GM19372 (cell line): ENCODE results near the gene MEGF8.

Experiments used
- ATAC-seq: cut with Tn5 transposase; IDR thresholded peaks from one replicate; pipeline ENCODE4 v1.9.1; 2021; ENCODE audit warnings: mild to moderate bottlenecking, low read depth, moderate library complexity; ENCODE audit not compliant: unreplicated experiment

MEGF8 gene

DNA sequence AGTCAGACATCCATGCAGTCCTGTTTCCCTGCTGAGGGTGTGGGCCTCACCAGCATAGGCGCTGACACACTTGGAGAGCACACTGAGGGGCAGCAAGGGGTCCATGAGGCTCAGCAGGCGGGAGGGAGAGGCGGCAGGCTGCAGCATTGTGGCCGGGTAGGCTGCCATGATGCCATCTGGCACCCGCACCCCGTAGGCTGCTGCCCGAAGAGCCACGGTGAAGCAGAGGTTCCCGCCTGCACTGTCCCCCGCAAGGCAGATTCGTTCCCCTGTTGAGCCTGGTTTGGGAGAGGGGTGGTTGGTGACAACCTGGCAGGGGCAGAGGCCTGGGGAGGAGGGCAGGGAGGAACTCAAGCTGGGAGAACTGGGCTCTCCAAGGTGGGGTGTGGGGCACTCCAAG is 80.7 kb downstream of the MEGF8 start:
- ATAC-seq, result no peak

DNA sequence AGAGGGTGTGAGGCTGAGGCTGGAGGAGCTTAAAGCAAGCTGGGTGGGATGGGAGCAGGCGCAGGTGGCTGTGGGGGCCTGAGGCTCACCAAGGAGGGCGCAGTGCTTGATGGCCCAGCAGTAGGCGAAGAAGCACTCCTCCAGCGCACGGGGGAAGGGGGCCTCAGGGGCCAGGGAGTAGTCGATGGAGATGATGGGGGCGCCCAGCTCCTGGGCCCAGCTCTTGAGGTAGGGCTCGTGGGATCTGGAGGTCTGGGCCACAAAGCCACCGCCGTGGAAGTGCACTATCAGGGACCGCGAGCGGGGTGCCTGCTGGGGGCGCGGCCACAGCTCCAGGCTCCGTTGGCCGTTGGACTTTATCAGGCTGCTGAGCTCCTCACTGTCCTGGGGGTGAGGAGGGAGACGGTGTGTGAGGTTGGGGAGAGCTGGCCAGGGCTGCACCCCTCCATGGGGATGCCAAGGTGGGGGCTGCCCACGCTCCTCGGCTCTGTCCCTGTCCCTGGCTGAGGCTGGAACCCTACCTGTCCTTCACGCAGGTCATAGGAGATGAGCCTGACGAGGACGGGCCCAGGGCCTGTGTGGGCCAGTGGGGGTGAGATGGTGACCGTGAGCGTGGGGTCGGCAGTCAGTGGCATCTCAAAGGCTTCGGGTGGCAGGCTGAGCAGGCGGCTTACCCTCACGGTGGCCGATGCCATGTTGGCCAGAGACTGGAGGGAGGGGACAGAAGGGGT is 81.8 kb downstream of the MEGF8 start:
- ATAC-seq, result no peak

DNA sequence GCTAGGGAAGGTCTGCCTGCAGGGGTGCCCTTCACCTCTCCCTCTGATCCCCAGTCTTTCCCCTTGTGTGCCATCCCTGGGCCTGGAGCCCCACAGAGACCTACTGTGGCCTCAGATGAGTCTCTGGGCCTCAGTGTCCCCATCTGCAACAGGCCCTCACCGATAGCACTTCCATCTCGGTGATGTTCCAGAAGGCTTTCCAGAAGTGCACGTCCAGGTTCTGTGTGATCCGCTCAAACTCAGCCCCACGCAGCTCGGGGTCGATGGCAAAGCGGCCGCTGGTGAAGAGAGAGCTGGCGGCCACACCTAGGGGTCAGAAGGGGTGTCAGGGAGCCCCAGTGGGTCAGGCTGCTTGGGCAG is 82.4 kb downstream of the MEGF8 start:
- no peak for ATAC-seq

DNA sequence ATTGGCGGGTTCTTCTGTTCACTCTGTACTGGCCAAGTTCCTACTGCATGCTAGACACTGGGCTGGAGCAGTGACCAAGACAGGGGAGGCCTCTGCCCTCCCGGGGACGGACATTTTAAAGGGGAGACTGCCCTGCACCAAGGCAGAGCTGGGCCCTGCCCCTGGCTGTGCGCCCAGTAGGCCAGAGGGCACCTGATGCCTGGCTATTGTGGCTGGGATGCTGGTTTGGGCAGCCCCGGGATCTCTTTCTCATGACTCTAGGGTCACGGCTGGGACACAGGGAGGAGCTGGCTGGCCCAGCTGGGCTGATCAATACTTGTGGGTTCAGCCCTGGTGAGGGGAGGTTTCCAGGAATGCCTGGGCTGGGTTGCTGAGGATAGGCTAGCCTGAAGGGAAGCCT is 84.0 kb downstream of the MEGF8 start:
- no peak for ATAC-seq

DNA sequence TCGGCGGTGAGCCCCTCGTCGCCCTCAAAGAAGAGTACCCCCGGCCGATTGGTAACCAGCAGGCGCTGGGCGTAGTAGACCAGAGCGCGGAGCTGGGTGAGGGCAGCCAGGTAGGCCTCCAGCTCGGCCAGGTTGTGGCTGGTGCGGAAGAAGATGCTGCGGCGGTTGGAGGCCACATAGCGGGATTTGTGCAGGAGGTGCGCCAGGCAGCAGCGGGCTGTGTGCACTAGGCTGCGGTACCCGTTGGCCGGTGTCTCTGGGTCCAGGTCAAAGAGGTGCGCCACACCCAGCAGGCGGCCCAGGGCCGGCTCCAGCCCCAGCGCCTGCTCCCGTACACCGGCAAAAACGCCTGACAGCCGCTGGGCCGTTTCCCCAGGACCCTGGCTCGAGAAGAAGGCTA is 84.9 kb downstream of the MEGF8 start:
- no peak for ATAC-seq

DNA sequence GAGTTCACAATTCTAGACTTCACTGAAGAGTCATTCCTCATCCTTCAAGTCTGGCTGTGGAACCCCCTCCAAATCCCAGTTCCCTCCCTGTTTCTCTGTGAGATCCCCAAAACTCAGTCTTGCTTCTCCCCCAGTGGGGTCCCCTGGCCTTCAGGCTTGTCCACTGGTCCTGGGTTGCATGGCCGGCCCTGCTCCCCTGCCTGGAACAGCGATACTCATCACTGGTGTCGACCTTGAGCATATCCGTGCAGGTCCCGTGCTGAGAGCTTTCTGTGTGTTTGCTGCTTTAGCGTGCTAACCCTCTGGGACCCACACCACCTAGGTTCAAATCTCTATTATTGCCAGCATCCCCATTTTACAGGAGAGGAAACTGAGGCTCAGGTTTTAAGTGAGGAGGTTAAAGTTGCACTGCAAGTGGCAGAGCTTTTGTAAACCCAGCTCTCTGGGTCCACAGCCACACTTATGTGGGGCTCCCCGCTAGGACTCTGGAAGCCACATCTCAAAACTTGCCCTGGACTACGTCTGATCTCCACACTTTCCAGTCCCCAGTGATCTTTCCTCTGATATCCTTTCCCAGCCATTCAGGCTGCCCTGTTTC is 86.2 kb downstream of the MEGF8 start:
- ATAC-seq, result no peak

DNA sequence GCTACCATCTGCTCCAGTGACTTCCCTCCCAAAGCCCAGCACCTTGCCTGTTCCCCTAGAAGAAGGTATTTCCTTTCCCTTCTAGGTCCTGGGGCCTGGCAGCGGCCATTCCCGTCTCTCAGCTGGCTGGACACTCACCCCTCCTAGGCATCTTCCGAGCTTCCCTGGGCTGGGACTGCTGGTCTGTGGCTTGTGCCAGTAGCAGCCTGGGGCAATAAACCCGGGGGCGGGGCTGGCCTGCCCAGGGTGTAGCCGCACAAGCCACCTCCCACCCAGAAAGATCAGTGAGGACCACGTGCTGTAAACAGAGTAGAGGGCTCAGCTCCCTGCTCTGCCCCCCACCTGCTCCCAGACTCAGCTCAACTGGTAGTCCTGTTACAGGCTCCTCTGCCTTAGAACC is 86.8 kb downstream of the MEGF8 start:
- ATAC-seq, result no peak

DNA sequence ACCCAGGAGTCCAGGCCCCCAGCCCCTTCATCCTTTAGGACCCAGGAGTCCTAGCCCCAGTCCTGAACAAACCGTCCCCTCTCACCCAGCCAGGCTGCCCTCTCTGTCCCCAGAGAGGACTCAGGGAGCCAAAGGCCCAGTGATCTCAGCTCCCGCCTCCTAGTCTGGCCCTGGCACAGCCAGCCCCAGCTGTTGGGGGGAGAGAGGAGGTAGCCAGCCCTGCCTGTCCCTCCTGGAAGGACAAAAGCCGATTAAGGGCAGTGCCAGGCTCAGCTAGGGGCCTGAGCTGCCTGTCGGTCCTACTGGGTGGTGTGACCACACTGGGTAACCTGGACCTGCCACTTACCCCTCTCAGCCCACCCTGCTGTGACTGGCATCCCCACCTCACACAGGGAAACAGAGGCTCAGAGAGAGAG is 87.2 kb downstream of the MEGF8 start:
- no peak for ATAC-seq

DNA sequence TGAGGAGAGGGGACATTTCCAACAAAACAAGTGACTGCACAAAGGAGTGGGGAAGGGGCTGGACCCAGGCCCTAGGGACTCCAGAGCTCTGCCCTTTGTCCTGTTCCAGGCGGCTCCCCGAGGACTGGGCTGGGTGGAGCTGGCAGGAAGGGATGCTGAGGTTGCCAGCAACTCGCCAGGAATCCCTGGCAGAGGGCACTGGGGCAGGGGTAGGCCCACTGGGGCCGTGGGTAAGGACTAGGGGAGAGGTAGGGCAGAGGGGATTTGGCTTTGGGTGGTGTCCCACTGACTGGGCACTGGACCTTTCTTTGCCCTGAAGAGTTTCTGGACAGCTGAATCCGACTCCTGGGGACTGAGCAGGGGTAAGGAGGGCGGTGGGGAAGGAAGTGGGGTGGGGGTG is 93.9 kb downstream of the MEGF8 start:
- ATAC-seq, result no peak

DNA sequence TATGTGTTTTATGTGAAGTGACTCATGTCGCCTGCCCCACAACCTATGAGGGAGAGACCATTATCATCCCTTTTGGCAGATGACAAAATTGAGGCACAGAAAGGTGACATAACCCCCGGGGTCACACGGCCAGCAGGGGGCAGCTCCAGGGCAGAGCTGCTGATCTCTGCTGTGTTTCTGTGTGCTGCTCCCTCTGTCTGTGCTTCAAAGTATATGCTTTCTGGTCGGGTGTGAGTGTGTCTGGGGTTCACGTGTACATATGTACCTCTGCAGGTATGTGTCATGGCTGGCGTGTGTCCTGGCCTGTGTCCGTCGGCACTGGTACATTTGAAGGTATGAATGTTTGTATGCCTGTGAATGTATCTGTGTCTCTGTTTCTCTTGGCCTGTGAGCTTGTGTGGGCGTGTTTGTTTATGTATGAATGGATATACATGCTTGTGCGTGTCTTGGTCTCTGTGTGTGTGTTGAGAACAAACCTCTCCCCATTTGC is 94.7 kb downstream of the MEGF8 start:
- no peak for ATAC-seq

DNA sequence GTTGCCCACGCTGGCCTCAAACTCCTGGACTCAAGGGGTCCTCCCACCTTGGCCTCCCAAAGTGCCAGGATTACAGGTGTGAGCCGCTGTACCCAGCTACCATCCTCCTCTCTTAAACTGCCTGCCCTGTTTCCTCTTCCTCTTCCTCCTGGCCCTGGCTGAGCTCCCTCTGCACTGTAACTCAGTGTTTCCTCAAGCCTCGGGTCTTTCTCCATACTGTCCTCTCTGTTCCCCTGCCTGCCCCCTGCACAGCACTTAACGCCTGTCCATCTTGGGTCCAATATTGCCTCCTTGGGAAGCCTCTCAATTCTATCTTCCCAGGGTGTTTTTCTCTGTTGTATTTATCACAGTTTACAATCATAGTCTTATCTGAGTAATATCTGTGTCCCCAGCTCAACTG is 95.7 kb downstream of the MEGF8 start:
- no peak for ATAC-seq

DNA sequence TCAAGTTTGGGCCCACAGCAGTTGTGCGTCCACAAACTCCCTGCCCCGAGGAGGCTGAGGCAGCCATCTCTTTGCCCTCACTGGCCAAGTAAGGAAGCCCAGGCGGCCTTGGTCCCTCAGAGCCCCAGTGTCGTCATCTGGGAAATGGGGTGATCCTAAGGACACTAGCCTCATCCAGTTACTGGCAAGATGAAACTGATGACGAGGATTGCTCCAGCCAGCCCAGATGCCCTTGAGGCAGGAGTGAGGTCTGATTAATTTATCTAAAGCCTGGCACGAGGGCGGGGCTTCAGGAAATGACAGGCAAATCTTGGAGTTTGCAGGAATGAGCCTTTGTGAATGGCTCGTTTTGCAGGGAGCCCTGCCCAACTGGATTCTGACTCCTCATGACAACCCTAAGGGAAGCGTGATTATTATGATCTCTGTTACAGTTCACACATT is 96.2 kb downstream of the MEGF8 start:
- no peak for ATAC-seq

DNA sequence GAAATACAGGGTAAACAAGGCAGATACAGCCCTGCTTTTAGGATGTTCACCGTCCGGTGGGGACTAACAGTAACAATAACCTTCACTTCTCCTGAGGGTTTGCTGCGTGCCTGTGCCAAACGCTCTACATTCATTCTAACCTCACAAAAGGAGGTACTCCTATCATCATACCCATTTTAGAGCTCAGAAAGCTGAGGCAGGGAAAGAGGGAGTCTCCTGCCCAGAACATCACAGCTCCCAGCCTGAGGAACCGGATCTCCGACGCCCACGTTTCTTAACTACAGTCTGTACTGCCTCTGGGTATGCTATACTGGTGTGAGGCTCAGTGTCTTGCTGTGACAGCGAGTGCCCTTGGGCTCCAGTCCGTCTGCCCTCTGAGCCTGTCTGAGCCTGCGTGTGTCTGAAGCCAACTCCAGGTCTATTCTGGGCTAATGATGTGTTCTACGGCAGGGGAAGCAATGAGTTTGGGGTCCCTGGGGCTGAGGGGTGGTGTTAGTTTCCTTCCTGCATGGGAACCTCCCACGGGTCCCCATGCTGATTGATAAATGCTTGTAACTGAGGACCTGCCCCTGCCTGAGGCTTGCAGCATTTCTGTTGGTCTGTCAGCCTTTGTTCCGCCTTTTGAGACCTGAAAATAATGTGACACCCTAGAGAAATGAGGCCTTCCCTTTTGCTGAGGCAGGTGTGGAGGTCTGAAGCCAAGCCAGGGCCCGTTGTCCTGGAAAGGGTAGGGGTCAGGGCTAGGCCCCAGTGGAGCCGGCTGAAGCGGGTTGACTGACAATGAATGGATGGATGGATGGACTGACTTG is 96.9 kb downstream of the MEGF8 start:
- ATAC-seq, result peak; percentile 8

DNA sequence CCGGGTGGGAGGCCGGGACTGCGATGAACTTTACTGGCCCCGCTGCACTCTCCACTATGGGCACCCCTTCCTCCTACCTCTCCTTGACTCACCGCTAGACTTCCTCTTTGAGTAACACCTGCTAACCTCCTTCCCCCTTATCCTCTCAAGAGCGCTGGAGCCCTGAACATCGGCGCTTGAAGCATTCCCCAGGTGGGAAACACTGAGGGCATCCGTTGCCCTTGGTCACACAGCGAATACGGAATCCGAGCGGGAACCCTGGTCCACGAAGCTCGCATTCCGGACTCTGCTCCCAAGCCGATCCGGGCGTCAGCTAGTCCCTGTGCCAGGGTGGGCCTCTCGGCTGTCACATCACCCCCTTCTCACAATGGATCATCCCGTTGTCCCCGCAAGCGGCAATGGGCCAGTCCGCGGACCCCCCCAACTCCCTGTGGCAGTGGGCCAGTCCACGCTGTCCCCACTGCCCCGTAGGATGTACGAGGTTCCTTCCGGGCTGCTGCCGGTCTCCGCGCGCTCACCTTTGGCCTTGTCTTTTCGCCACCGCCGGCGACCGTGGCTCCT is 97.5 kb downstream of the MEGF8 start:
- peak; percentile 35 for ATAC-seq

DNA sequence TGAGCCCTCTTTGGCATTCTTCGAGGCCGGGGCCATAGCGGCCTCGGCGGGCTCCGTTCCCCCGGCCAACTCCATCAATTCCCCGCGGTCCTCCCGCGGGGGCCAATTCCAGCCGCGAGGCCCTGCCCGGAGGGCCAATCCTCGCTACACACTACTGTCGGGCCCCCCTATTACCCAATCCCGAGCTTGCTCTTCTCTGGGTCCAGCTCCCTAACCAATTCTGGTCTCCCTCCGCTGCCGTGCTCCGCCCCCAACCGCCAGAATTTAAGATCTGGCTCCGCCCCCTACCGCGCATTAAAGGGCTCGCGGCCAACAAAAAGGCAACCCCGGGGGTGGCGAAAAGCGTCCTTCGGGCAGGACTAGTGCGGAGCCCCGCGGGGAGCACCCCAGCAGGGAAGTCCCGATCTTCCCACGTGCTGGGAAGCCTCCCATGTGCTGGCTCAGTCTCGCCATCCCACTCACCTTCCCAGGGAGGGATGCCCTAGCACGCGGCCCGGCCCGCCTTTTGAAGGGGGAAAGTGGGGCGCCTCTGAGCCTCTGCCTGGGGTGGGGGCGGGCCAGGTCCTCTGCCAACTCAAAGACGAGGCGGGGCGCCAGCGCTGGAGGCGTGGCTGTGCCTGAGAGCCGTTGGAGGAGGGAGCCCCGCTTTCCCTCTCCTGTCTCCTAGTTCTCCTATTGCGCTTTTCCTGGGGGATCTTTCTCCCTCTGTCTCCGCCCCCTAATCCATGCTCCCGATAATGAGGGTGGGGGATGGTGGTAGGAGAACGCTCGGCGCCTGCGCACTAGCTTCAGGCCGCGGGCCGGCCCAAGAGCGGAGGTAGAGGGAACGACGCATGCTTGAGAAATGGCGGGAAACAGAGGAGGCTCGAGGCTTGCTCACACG is 98.3 kb downstream of the MEGF8 start:
- ATAC-seq, result peak; percentile 90

DNA sequence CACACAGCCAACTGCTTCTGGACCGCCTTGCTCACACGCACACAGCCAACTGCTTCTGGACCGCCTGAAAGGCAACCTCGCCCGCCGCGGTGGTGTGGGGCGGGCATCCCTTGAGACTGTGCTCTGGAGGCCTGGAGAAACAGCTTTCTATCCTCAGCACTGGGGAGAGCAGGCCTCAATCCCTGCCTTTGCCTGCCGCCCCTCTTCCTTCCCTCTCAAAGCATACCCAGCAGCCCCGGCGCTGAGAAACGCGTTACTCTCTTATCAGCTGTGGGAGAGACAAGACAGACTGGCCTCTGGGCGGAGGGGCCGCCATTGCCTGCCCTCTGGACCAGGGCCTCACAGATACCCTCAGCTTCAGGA is 98.9 kb downstream of the MEGF8 start:
- no peak for ATAC-seq

DNA sequence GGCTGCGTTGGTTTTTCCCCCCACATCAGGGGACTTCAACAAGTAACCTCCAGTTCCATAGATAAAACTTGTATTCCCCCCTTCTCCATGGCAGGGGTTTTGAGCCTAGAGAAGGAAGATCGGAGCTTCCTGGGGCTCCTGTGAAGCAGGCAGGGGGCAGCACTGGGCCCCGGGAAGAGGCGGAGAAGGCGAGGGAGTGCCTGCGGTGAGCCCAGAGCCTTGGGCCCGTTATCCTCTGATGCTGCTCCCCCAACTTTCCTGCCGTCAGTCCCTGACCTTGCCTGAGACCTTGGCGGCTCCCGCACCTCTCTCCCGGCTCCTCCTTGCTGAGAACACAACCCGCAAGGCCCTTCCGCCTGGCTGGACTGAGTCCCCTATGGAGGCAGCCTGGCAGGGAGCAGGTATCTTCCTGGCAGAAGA is 99.3 kb downstream of the MEGF8 start:
- ATAC-seq, result no peak

DNA sequence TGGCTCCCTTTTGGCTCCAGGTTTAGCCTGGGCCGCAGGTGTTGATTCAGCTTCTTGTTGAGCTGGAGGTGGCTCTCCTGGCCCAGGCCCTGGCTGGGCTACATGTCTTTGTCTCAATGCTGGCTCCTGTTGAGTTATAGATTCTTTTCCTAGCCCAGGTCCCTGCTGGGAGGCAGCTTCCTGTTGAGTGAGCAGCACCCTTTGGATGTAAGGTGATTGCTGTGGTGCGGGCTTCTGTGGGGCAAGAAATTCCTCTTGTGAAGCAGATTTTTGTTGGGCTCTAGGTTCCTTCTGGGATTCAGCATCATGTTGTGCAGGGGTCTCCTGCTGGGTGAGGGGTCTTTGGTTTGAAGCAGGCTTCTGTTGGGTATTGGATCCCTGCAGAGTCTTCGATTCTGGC is 101.2 kb downstream of the MEGF8 start:
- no peak for ATAC-seq

DNA sequence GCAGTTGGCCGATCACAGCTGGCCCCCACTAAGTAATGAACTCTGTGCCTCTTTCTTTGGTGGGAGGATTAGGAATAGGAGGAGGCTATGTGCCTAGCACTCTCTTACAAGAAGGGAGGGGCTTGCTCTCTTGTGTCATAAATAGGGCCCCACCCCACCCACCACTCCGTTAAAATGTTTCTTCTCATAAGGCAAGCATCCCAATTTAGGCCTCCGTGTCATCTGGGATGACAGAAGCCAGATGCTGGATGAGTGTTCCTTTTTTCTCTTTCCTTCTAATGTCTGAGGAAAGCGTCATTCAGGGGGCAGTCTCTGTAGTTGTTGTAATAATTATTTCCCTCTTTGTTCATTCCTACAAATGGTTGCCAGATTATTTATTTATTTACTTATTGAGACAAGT is 101.9 kb downstream of the MEGF8 start, which contains the start of gene LIPE:
Gene LIPE, minus strand, starts transcription at position 76 of the 400 bp plus-strand sequence. CDS start 239 bp downstream, outside the sequence.
- ATAC-seq, result no peak
